Measurements from ENCODE around the gene PRKCZ.

PRKCZ gene

GRCh38 chr1:2202008-2202575 is 151.9 kb downstream of the PRKCZ start:
- no peak for TF ChIP-seq CTCF (IDR thresholded peaks at IDR 0.05; ENCODE audit: low read depth, low read length)
- no peak for DNase-seq (ENCODE audit: low read depth in 2 of 2)
- no peak overlapping the region for H3K4me3 ChIP-seq (replicated peaks in 1 of 2; ENCODE audit: low read depth in 2 of 2, low read length in 2 of 2)

GRCh38 chr1:2202843-2203601 is 152.8 kb downstream of the PRKCZ start:
- TF ChIP-seq CTCF (IDR thresholded peaks at IDR 0.05; ENCODE audit: low read depth, low read length) = no peak
- H3K4me3 ChIP-seq (replicated peaks in 1 of 2; ENCODE audit: low read depth in 2 of 2, low read length in 2 of 2) = no peak overlapping the region
- no peak for DNase-seq (ENCODE audit: low read depth in 2 of 2)

- TF ChIP-seq CTCF (IDR thresholded peaks at IDR 0.05; ENCODE audit: low read depth, low read length) = no peak
- peak overlapping the region; percentile 52 to 59 for H3K4me3 ChIP-seq (replicated peaks in 1 of 2; ENCODE audit: low read depth in 2 of 2, low read length in 2 of 2)
- no peak for DNase-seq (ENCODE audit: low read depth in 2 of 2)
Measured at GRCh38 chr1:2203671-2204414, 153.6 kb downstream of the PRKCZ start.

GRCh38 chr1:2204415-2205190 is 154.4 kb downstream of the PRKCZ start:
- H3K4me3 ChIP-seq (replicated peaks in 1 of 2; ENCODE audit: low read depth in 2 of 2, low read length in 2 of 2) = peak overlapping the region; percentile 52 to 59
- no peak for TF ChIP-seq CTCF (IDR thresholded peaks at IDR 0.05; ENCODE audit: low read depth, low read length)
- peak; percentile 49 to 89 for DNase-seq (ENCODE audit: low read depth in 2 of 2)

GRCh38 chr1:2205191-2205952 is 155.2 kb downstream of the PRKCZ start:
- DNase-seq (ENCODE audit: low read depth in 2 of 2) = peak; percentile 95 to 98
- peak overlapping the region; percentile 15 to 48 for H3K4me3 ChIP-seq (replicated peaks in 1 of 2; ENCODE audit: low read depth in 2 of 2, low read length in 2 of 2)
- no peak for TF ChIP-seq CTCF (IDR thresholded peaks at IDR 0.05; ENCODE audit: low read depth, low read length)
